ENCODE measurements around the gene EXOC2.

DNA sequence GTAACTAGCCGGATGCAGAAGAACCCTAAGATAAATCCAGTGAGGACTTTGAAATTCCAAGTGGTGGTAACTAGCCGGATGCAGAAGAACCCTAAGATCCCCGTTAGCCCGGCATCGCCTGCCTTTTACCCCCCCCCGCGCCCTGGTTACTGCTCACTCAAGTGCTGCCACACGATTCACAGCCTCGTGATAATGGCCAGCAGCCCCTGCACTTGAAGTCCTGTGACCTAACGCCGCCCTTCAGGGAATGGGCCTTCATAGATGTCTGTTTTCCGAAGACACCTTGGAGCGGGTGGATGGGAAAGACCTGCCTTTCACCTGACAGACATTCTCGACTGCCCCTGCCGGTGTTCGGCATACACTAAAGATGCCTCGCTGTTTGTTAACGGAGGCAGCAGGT is 163.9 kb downstream of the EXOC2 start:
- TF ChIP-seq, protein P1, sequence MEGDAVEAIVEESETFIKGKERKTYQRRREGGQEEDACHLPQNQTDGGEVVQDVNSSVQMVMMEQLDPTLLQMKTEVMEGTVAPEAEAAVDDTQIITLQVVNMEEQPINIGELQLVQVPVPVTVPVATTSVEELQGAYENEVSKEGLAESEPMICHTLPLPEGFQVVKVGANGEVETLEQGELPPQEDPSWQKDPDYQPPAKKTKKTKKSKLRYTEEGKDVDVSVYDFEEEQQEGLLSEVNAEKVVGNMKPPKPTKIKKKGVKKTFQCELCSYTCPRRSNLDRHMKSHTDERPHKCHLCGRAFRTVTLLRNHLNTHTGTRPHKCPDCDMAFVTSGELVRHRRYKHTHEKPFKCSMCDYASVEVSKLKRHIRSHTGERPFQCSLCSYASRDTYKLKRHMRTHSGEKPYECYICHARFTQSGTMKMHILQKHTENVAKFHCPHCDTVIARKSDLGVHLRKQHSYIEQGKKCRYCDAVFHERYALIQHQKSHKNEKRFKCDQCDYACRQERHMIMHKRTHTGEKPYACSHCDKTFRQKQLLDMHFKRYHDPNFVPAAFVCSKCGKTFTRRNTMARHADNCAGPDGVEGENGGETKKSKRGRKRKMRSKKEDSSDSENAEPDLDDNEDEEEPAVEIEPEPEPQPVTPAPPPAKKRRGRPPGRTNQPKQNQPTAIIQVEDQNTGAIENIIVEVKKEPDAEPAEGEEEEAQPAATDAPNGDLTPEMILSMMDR (IDR thresholded peaks at IDR 0.05) = no peak
- no peak for TF ChIP-seq POLR2AphosphoS5 (IDR thresholded peaks at IDR 0.05; ENCODE audit: low read depth, low read length)

Measured in Panc1 (cell line).